Measurements from ENCODE around the gene ZNF407.

DNA sequence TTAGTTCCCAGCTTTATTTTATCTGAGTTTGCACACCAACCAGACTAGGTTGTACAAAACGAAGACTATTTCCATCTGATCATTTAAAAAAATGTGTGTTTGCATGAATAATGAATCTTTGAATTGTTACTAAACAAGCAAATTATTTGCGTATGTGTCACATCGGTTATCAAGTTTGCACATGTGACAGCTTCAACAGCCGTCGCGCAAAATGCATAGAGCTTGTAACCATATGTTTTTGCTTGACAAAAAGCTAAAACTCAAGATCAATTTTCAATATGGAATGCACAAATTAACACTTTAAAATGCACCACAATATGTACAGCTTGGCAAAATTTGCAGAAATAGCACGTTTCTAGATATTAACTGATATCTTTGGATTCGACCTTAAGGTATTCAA lies 427.2 kb downstream of the ZNF407 start:
- TF ChIP-seq, protein P1, sequence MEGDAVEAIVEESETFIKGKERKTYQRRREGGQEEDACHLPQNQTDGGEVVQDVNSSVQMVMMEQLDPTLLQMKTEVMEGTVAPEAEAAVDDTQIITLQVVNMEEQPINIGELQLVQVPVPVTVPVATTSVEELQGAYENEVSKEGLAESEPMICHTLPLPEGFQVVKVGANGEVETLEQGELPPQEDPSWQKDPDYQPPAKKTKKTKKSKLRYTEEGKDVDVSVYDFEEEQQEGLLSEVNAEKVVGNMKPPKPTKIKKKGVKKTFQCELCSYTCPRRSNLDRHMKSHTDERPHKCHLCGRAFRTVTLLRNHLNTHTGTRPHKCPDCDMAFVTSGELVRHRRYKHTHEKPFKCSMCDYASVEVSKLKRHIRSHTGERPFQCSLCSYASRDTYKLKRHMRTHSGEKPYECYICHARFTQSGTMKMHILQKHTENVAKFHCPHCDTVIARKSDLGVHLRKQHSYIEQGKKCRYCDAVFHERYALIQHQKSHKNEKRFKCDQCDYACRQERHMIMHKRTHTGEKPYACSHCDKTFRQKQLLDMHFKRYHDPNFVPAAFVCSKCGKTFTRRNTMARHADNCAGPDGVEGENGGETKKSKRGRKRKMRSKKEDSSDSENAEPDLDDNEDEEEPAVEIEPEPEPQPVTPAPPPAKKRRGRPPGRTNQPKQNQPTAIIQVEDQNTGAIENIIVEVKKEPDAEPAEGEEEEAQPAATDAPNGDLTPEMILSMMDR (IDR thresholded peaks at IDR 0.05 in 8 of 11, conservative IDR thresholded peaks at IDR 0.05 in 3 of 11), result no peak
- no peak for TF ChIP-seq POLR2AphosphoS5 (IDR thresholded peaks at IDR 0.05)
- no peak for TF ChIP-seq POLR2A (IDR thresholded peaks at IDR 0.05)
